ENCODE data around the gene PPM1K. TPM values are rescaled to one million over a fixed set of nuclear protein-coding genes. Genes with fewer than 3 reads are reported as not detected.

Gene PPM1K
- total and polyA plus RNA-seq, 9 of the 15 experiments (the other 6 are each of a cell fraction or from before 2014, with no cell fraction given) = 8.2 to 18.0 (median 10.5) TPM

DNA sequence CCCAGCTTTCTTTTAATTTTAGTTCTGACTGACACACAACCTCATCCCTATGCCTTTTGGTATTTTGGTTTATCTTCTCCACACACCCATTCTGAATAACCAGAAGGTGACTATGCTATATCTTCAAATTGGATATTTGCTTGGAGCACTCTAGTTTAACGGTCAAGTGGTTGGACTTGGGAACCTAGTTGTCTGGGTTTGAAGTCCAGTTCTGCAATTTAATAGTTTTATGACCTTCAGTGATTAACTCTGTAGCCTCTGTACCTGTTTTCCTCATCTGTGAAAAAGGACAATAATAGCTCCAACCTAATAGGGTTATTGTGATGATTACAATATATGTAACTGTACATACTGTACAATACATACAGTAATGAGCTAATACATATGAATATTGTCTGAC lies 20.0 kb downstream of the PPM1K start (continued):
- TF ChIP-seq, protein P1, sequence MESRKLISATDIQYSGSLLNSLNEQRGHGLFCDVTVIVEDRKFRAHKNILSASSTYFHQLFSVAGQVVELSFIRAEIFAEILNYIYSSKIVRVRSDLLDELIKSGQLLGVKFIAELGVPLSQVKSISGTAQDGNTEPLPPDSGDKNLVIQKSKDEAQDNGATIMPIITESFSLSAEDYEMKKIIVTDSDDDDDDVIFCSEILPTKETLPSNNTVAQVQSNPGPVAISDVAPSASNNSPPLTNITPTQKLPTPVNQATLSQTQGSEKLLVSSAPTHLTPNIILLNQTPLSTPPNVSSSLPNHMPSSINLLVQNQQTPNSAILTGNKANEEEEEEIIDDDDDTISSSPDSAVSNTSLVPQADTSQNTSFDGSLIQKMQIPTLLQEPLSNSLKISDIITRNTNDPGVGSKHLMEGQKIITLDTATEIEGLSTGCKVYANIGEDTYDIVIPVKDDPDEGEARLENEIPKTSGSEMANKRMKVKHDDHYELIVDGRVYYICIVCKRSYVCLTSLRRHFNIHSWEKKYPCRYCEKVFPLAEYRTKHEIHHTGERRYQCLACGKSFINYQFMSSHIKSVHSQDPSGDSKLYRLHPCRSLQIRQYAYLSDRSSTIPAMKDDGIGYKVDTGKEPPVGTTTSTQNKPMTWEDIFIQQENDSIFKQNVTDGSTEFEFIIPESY (CRISPR knock-in tag; IDR thresholded peaks at IDR 0.05) = no peak
- no peak for TF ChIP-seq RBM25 (IDR thresholded peaks at IDR 0.05; ENCODE audit: low read depth, low read length, severe bottlenecking)
- TF ChIP-seq NFE2L1 (tag; IDR thresholded peaks at IDR 0.05; ENCODE audit: borderline replicate concordance, low read depth) = no peak
- no peak for TF ChIP-seq NR2C2 (CRISPR knock-in tag; IDR thresholded peaks at IDR 0.05)
- TF ChIP-seq NR2C2 (tag; IDR thresholded peaks at IDR 0.05) = no peak
- TF ChIP-seq COPS2 (conservative IDR thresholded peaks at IDR 0.05) = no peak

DNA sequence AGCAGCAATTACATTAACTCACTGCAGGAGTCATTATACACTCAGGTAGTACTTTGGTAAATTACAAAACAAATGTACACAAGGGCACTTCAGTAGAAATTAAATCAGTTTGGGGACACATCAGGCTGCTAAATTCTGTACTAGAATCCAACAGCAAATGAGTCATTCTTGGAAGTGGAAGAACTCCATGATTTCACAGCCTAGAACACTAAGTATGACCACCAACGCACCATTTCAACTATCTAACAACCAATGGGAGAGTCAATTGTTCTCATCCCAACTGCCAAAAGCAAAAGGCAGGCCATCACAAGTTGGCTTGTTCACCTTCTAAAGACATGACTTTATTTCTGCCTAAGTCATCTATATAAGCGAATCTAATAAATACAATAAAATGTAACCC lies 26.6 kb downstream of the PPM1K start:
- Histone ChIP-seq H3K36me3 (ENCODE audit: control insufficient read depth, insufficient read depth, low read length) (peaks cover 3% of the 10 kb centered on the region; the same call in 1 of the 3 replicates), H3K79me2 (ENCODE audit: control insufficient read depth, insufficient read depth, low read length) (no peaks in the 10 kb centered on the region), H3K27me3 (ENCODE audit: control insufficient read depth in 2 of 2, insufficient read depth in 2 of 2, low read length in 2 of 2) (no peaks in the 10 kb centered on the region), H2AFZ (ENCODE audit: low read depth, low read length) (no peak overlapping the region), H3K4me3 (no peak overlapping the region), H3K9me3 (replicated peaks; ENCODE audit: control insufficient read depth, insufficient read depth, low read depth, low read length) (no peaks in the 10 kb centered on the region), H3K4me1 (replicated peaks in 1 of 2; ENCODE audit: control insufficient read depth in 2 of 2, insufficient read depth in 2 of 2, low read length in 2 of 2) (no peaks in the 10 kb centered on the region), H4K20me1 (replicated peaks; ENCODE audit: control insufficient read depth, insufficient read depth, low read length) (no peaks in the 10 kb centered on the region), H3K4me2 (ENCODE audit: insufficient read depth, low read length) (no peak overlapping the region), H3K9ac (ENCODE audit: insufficient read depth in 1 of 2, low read depth in 2 of 2, low read length in 2 of 2) (no peak overlapping the region), H3K27ac (ENCODE audit: extremely low read depth, low read depth, low read length) (no peak overlapping the region), H3K9me1 (ENCODE audit: control insufficient read depth, insufficient read depth, low read length) (no peaks in the 10 kb centered on the region)
- BruUV-seq (replicated peaks) = no TSS peak
- CTCF ChIA-PET (ENCODE audit: low intra/inter-chr PET ratio) = no interaction called here
- TF ChIP-seq, protein P2, sequence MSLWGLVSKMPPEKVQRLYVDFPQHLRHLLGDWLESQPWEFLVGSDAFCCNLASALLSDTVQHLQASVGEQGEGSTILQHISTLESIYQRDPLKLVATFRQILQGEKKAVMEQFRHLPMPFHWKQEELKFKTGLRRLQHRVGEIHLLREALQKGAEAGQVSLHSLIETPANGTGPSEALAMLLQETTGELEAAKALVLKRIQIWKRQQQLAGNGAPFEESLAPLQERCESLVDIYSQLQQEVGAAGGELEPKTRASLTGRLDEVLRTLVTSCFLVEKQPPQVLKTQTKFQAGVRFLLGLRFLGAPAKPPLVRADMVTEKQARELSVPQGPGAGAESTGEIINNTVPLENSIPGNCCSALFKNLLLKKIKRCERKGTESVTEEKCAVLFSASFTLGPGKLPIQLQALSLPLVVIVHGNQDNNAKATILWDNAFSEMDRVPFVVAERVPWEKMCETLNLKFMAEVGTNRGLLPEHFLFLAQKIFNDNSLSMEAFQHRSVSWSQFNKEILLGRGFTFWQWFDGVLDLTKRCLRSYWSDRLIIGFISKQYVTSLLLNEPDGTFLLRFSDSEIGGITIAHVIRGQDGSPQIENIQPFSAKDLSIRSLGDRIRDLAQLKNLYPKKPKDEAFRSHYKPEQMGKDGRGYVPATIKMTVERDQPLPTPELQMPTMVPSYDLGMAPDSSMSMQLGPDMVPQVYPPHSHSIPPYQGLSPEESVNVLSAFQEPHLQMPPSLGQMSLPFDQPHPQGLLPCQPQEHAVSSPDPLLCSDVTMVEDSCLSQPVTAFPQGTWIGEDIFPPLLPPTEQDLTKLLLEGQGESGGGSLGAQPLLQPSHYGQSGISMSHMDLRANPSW (CRISPR knock-in tag; IDR thresholded peaks at IDR 0.05) = no peak
- TF ChIP-seq ZNF175 (CRISPR knock-in tag; IDR thresholded peaks at IDR 0.05; ENCODE audit: low read depth) = no peak
- intact Hi-C loops (cut with micrococcal nuclease) (no loop called here), in situ Hi-C loops (cut with MboI) (no loop called here)
- WGBS (ENCODE audit: insufficient coverage, low coverage, missing lambda C conversion rate) = 51% methylated on average over 2 of the region's 2 CpGs
- no peak for ATAC-seq
- DNase-seq (ENCODE audit: extremely low read depth in 1 of 4, low spot score in 3 of 4) = no peak
- FAIRE-seq = no peak
- POLR2A ChIA-PET = no interaction called here
